NCI-H2227 (cell line): ENCODE results near the gene MRAP2.
"Not testable (repeated sequence)": the region's sequence is repeated elsewhere in the genome, so short reads cannot be mapped to it uniquely, and the experiment has no call there.

Experiments
- DNase-seq: peaks from one replicate; lab custom pipeline; 2025; ENCODE audit not compliant: unreplicated experiment; lab: John Stamatoyannopoulos, UW

MRAP2 gene

GRCh38 chr6:84074988-84075781 is 41.6 kb downstream of the MRAP2 start:
- peak; percentile 40 for DNase-seq

GRCh38 chr6:84077645-84078044 is 44.1 kb downstream of the MRAP2 start:
- DNase-seq = no peak

- no peak for DNase-seq
These were observed 44.8 kb downstream of the MRAP2 start for GRCh38 chr6:84078335-84078734.

- no peak for DNase-seq
These were observed 47.6 kb downstream of the MRAP2 start for GRCh38 chr6:84081222-84081621.

DNA sequence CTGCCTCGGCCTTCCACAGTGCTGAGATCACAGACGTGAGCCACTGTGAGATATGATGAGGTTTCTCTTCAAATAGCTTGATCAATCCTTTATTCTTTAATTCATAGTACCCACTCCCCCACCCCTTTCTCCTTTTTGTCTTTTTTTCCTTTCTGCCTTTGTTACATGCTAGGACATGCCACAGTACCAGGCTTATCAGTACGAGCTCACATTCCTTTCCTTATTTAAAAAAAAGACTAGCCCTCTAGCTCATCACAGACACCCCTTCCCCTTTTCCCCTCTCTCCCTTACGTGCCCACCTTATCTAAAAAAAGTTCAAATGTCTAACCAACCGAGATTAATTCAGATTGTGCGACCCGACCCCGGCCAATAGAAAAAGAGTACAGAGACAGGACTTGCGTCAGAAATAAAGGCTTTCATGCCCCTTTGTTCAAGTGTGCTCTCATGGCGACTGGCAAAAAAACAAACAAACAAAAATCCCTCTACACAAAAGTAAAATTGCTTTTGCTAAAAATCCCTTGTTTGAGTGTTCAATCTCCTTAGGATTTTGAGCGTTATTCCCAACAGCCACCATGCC is 49.2 kb downstream of the MRAP2 start:
- DNase-seq = peak; percentile 48

GRCh38 chr6:84084705-84085104 is 51.1 kb downstream of the MRAP2 start:
- not testable (repeated sequence) for DNase-seq

DNA sequence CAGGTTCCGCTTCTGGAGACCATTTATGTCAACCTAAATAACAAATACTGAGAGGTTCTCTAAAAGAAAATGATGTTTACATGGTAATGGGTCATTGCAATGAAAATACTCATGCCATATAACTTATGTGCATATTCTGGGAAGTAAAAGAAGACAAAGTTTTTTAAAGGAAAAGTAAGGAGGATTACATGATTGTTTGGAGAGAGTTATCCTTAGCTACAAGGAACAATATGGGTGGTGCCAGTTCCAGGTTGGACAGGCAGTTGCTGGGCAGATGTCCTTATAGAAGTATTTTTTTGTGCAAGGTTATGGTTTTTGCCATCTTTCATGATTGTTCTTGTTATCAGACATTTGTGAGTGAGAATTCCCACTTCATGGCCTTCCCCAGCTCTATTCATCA is 52.5 kb downstream of the MRAP2 start:
- DNase-seq = no peak

- no peak for DNase-seq
These were observed 53.2 kb downstream of the MRAP2 start for GRCh38 chr6:84086545-84087429.

DNA sequence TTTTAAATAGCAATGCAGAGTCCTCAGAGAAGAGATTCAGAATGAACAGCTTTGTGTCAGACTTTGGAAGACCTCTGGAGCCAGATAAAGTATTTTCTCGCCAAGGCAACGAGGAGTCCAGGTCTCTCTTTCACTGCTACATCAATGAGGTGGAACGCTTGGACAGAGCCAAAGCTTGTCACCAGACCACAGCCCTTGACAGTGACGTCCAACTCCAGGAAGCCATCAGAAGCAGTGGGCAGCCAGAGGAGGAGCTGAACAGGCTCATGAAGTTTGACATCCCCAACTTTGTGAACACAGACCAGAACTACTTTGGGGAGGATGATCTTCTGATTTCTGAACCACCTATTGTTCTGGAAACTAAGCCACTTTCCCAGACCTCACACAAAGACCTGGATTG is 55.5 kb downstream of the MRAP2 start:
- no peak for DNase-seq

DNA sequence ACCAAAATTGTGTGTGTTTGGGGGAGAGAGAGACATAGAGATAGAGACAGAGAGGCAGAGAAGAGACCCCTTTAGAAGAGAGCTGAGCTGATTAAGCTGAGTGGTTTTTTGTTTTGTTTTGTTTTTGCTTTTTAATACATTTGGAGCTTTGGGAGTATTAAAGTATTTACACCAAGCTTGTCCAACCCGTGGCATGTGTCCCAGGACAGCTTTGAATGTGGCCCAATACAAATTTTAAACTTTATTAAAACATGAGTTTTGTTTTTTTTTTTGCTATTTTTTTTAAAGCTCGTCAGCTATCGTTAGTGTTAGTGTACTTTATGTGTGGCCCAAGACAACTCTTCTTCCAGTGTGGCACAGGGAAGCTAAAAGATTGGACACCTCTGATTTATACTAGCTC is 56.0 kb downstream of the MRAP2 start:
- DNase-seq = no peak

DNA sequence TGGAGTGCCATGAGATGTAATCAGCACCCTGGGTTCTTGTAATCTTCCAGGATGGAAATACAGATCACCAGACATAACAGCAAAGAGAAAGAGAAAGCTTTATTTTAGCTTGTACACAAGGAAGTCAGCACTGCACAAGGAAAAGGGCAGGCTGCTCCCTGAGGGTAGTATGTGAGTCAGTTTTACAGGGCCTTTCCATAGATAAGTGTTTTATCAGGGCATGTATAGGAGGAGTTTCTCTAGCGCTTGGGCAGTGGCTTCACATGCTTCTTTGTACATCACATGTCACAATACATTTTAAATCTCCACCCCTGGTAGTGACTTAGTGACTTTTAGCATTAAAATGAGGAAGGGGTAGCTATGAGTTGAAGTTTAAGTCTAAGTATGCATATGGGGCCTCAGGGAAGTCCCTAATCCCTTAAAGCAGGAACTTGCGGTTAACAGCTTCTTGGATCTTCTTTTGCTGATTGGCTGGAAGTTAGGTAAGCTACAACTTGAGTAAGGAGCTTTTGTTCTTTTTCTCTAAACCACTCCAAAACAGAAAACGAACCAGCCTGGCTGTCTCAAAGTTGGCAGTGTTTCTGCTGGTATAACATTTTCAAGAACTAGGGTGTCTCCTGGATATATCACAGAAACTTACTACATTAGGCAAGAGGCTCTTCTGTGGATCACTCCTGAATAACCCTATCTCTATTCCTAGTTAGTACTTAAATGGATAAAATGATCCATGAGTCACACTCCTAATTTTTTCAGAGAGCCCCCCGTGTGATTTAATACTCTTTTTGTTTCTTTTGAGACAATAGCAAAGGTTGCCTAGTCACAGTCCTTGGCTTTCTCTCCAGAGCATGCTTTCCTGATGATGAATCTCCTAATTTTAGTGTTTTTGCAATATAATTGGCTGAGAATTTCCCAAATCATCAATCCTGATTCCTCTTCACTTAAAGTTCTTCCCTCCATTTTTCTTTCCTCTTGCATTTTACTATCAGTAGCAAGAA is 60.2 kb downstream of the MRAP2 start:
- no peak for DNase-seq

GRCh38 chr6:84095156-84095555 is 61.6 kb downstream of the MRAP2 start:
- no peak for DNase-seq

- DNase-seq = no peak
These were observed 69.5 kb downstream of the MRAP2 start for GRCh38 chr6:84103029-84103428.

DNA sequence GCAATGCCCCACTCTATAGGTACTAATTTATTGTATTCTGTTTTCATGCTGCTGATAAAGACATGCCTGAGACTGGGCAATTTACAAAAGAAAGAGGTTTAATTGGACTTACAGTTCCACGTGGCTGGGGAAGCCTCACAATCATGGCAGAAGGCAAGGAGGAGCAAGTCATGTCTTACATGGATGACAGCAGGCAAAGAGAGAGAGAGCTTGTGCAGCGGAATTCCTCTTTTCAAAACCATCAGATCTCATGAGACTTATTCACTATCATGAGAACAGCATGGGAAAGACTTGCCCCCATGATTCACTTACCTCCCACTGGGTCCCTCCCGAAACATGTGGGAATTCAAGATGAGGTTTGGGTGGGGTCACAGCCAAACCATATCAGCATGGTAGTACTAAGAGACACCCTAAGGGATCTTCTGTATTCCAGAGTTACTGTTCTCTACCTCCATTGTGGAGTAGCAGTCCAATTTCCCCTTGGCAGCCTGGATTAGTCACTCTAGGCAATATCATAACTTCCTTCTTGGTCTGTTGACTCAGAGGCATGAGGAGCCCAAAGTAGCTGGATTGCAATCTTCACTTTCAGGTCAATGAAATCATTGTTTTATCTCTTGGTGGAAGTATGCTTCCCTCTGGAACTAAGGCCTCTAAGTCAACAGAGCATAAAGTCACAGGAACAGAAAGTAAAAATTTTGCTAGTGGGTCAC is 71.8 kb downstream of the MRAP2 start:
- not testable (repeated sequence) for DNase-seq

- DNase-seq = no peak
These were observed 73.9 kb downstream of the MRAP2 start for GRCh38 chr6:84107495-84107894.

GRCh38 chr6:84111351-84111750 is 77.8 kb downstream of the MRAP2 start:
- DNase-seq = not testable (repeated sequence)

- not testable (repeated sequence) for DNase-seq
These were observed 81.5 kb downstream of the MRAP2 start for GRCh38 chr6:84114933-84115594.

DNA sequence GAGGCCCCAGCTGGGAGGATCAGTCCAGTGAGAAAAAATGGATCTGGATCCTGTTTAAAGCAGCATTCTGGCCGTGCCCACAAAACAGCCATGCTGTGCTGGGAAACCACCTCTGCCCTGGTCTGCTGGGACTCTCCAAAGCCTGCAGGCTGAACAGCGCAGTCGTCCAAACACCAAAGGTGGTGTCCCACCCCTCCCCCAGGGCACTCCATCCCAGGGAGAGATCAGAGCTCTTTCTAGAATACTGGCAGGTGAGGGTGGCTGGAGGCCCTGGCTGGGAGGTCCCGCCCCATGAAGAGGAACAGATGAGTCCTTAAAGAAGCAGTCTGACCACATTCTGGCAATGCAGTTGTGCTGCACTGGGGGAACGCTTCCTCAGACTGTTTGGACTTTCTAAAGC is 84.6 kb downstream of the MRAP2 start:
- DNase-seq = no peak

- DNase-seq = no peak
These were observed 85.7 kb downstream of the MRAP2 start for GRCh38 chr6:84119277-84119676.
